Spleen (tissue), 7 donors: ENCODE measurements around the gene GLS.

Experiments used
- POLR2A ChIP-seq, 3 donors: fragments of 450-650 bp; IDR thresholded peaks; one replicate each; pipeline ENCODE4 v1.5.1; 2017; ENCODE audit warnings: antibody characterized with exemption in 3 of 3, mild to moderate bottlenecking in 1 of 3
- POLR2AphosphoS5 ChIP-seq, 3 donors: sonication (generic); formaldehyde crosslinking; IDR thresholded peaks; one replicate each; pipeline ENCODE4 v1.5.1; 2017; ENCODE audit warnings: antibody characterized with exemption in 3 of 3
- TF ChIP-seq, protein P1 (sequence below), 11 experiments: fragments of 200-600 bp in 7 of 11; fragments of 450-650 bp in 4 of 11; sonication (generic) in 4 of 11; IDR thresholded peaks in 8 of 11; conservative IDR thresholded peaks in 3 of 11; 1 replicate in 7 of 11; 2 replicates in 4 of 11; pipeline versions ENCODE4 v1.4.0 to v1.8.0; 2016 to 2021; ENCODE audit warnings: antibody characterized with exemption in 11 of 11, inconsistent platforms in 4 of 11, mild to moderate bottlenecking in 1 of 11
- donor health status: DM: no; HTN: no; CAD: no; lungs with moderate emphysema.
- donor health status: DM: no; HTN: no; CAD: no.
- donor health status: DM: no; HTN: no; CAD: no.

GRCh38 chr2:190855245-190855644 is 25.4 kb upstream of the GLS start:
- TF ChIP-seq, protein P1, sequence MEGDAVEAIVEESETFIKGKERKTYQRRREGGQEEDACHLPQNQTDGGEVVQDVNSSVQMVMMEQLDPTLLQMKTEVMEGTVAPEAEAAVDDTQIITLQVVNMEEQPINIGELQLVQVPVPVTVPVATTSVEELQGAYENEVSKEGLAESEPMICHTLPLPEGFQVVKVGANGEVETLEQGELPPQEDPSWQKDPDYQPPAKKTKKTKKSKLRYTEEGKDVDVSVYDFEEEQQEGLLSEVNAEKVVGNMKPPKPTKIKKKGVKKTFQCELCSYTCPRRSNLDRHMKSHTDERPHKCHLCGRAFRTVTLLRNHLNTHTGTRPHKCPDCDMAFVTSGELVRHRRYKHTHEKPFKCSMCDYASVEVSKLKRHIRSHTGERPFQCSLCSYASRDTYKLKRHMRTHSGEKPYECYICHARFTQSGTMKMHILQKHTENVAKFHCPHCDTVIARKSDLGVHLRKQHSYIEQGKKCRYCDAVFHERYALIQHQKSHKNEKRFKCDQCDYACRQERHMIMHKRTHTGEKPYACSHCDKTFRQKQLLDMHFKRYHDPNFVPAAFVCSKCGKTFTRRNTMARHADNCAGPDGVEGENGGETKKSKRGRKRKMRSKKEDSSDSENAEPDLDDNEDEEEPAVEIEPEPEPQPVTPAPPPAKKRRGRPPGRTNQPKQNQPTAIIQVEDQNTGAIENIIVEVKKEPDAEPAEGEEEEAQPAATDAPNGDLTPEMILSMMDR (IDR thresholded peaks at IDR 0.05 in 8 of 11, conservative IDR thresholded peaks at IDR 0.05 in 3 of 11), result no peak
- TF ChIP-seq POLR2AphosphoS5 (IDR thresholded peaks at IDR 0.05) (no peak), POLR2A (IDR thresholded peaks at IDR 0.05) (no peak)
